Thymus (tissue), 11 donors: Measurements from ENCODE around the gene FUT8. TPM values are rescaled to one million over a fixed set of nuclear protein-coding genes. Genes with fewer than 3 reads are reported as not detected.

Source experiments
- DNase-seq, 9 donors: peaks; one replicate each; pipeline ENCODE4 v3.0.0-alpha.2; 2013; ENCODE audit warnings: low spot score in 9 of 9, low read depth in 6 of 9, missing footprints in 1 of 9
- H3K27ac ChIP-seq, 2 donors: one replicate each; pipeline ENCODE4 v1.5.1; 2013; ENCODE audit warnings: control low read depth in 1 of 2, low read depth in 1 of 2, low read length in 1 of 2, mild to moderate bottlenecking in 1 of 2, moderate library complexity in 1 of 2
- H3K27me3 ChIP-seq, 2 donors: one replicate each; pipeline ENCODE4 v1.5.1; 2013; ENCODE audit warnings: low read length in 1 of 2; ENCODE audit not compliant: control insufficient read depth in 2 of 2, insufficient read depth in 1 of 2
- H3K36me3 ChIP-seq, 2 donors: one replicate each; pipeline ENCODE4 v1.5.1; 2013; ENCODE audit warnings: low read length in 1 of 2, mild to moderate bottlenecking in 1 of 2, moderate library complexity in 1 of 2; ENCODE audit not compliant: control insufficient read depth in 2 of 2, insufficient read depth in 2 of 2
- H3K4me1 ChIP-seq, 2 donors: one replicate each; pipeline ENCODE4 v1.5.1; 2013; ENCODE audit warnings: low read length in 2 of 2; ENCODE audit not compliant: control insufficient read depth in 2 of 2, insufficient read depth in 2 of 2
- H3K4me3 ChIP-seq, 2 donors: one replicate each; pipeline ENCODE4 v1.5.1; 2013; ENCODE audit warnings: low read length in 2 of 2, control low read depth in 1 of 2, mild to moderate bottlenecking in 1 of 2
- H3K9me3 ChIP-seq, 2 donors: one replicate each; pipeline ENCODE4 v1.5.1; 2013; ENCODE audit warnings: low read length in 1 of 2, mild to moderate bottlenecking in 1 of 2; ENCODE audit not compliant: control insufficient read depth in 2 of 2, insufficient read depth in 1 of 2
- WGBS: extraction: QIAGEN DNeasy Blood & Tissue Kit; methylation state at CpG from one replicate; pipeline ENCODE4 v1.1.7; 2013; 5-methylcytosine and 5-hydroxymethylcytosine counted together
- polyA plus RNA-seq: library from polyadenylated mRNA; stranded (reverse); fragments of 200-250 nt; gene quantifications from one replicate; pipeline ENCODE4 v1.2.3, GENCODE V29; 2013
- total RNA-seq: library from RNA; stranded (reverse); fragments of 120-200 nt; gene quantifications from one replicate; pipeline ENCODE4 v1.2.4, GENCODE V29; 2013
- donor health status: healthy.

Gene FUT8
- total and polyA plus RNA-seq, 2 donors: 15.0 to 35.2 TPM

DNA sequence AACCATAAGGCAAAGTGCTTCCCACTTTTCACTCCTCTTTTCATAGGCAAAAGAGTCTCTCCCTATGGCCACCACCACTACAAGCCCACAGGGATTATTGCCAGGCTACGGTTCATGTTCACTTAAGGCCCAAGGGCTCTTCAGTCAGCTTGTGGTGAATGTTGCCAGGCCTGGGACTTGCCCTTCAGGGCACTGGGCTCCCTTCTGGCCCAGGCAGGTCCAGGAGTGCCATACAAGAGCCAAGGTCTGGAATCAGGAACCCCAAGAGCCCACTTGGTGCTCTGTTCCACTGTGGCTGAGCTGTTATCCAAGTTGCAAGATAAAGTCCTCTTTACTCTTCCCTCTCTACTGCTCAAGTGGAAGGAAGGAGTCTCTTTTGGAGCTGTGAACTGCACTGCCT, 307.6 kb downstream of the FUT8 start:
- Histone ChIP-seq H3K27me3 (no peaks in the 10 kb centered on the region), H3K36me3 (peaks cover 4 to 6% of the 10 kb centered on the region in 2 donors), H3K4me3 (no peak overlapping the region), H3K4me1 (peaks cover 0 to 4% of the 10 kb centered on the region in 2 donors), H3K9me3 (peaks cover 0 to 16% of the 10 kb centered on the region in 2 donors), H3K27ac (no peak overlapping the region)
- WGBS: 97% methylated on average over 1 of the region's 1 CpG
- DNase-seq: no peak

DNA sequence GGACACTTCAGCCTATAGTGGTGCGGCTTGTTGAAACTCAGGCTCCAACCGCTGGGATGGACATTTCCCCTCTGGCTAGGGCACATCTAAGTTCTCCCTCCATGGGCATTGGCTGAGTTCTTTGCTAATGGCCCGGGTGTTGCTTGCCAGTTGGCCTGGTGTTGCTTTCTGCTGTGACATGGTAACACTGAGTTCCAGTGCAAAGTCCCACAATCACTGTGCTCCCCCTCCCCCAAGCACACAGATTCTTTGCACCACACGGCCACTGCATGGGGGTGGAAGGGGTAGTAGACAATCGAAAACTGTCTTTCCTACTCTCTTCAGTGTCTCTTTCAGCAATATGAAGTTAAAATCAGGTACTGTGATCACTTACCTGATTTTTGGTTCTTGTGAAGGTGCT, 308.2 kb downstream of the FUT8 start:
- 97% methylated on average over 5 of the region's 5 CpGs for WGBS
- no peak for DNase-seq
- Histone ChIP-seq H3K27me3 (no peaks in the 10 kb centered on the region), H3K36me3 (peaks cover 4 to 6% of the 10 kb centered on the region in 2 donors), H3K4me1 (peaks cover 0 to 4% of the 10 kb centered on the region in 2 donors), H3K9me3 (peaks cover 0 to 16% of the 10 kb centered on the region in 2 donors), H3K4me3 (no peak overlapping the region), H3K27ac (no peak overlapping the region)

DNA sequence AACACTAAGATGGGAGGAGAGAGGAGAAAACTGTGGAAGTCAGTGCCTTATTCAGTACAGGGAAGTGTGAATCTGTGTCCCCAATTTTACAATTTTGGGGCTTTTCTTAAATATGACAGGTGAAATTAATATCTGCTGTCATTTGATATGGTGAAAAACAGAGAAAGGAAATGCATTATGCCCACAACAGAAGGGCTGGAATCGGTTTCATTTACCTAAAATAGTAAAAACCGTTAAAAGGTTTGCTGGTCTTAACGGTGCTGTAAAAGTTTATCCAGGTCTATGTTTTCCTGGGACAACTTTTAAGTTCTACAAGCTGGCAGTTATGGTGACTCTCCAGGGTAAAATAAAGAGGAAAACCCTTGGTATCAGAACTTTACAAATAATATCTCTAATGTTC, 310.8 kb downstream of the FUT8 start:
- Histone ChIP-seq H3K4me1 (peaks cover 0 to 4% of the 10 kb centered on the region in 2 donors), H3K36me3 (peaks cover 9 to 12% of the 10 kb centered on the region in 2 donors), H3K27me3 (no peaks in the 10 kb centered on the region), H3K4me3 (no peak overlapping the region), H3K9me3 (peaks cover 0 to 16% of the 10 kb centered on the region in 2 donors), H3K27ac (peak overlapping the region in 1 of 2 donors; percentile 63)
- 18% methylated on average over 3 of the region's 3 CpGs for WGBS
- peak in 2 of 9 donors; percentile 8 to 44 for DNase-seq

DNA sequence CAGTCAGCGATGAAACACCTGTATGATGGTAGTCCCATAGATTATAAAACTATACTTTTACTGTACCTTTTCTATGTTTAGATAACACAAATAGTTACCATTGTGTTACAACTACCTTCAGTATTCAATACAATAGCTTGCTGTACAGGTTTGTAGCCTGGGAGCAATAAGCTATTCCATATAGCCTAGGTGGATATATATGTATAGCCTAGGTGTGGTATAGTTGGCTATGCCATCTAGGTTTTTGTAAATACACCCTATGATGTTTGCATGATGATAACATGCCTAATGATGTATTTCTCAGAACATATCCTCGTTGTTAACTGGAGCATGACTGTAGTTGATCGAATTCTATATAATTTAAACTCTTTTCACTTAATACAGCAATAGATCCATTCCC, 316.1 kb downstream of the FUT8 start:
- Histone ChIP-seq H3K4me3 (no peak overlapping the region), H3K36me3 (peaks cover 6 to 12% of the 10 kb centered on the region in 2 donors), H3K27me3 (no peaks in the 10 kb centered on the region)

DNA sequence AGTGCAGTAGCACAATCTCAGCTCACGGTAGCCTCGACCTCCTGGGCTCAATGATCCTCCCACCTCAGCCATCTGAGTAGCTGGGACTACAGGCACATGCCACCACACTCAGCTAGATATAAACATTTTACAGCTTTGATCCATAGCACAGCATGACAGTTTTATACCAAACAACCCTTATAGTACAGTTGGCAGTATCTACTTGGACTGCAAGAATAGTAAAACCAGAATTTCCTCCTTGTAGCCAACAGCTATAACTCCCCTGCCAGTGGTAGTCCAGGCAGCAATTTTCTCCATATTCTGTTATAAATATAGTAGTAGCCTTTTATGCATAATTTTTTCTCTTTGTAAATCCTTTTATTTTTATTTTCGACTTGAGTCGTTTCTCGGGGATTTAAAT, 317.0 kb downstream of the FUT8 start:
- DNase-seq: no peak
- no peak overlapping the region for H3K27ac ChIP-seq
- no peaks in the 10 kb centered on the region for H3K4me1 ChIP-seq
- no peak overlapping the region for H3K4me3 ChIP-seq
- WGBS: 98% methylated on average over 5 of the region's 5 CpGs
- H3K9me3 ChIP-seq: peaks cover 0 to 9% of the 10 kb centered on the region in 2 donors
- H3K27me3 ChIP-seq: no peaks in the 10 kb centered on the region
- peaks cover 6 to 12% of the 10 kb centered on the region in 2 donors for H3K36me3 ChIP-seq

More for the DNA sequence above, 316.1 kb downstream of the FUT8 start:
- Histone ChIP-seq H3K4me1 (no peaks in the 10 kb centered on the region), H3K27ac (no peak overlapping the region), H3K9me3 (peaks cover 0 to 9% of the 10 kb centered on the region in 2 donors)
- 97% methylated on average over 3 of the region's 3 CpGs for WGBS
- DNase-seq: no peak

DNA sequence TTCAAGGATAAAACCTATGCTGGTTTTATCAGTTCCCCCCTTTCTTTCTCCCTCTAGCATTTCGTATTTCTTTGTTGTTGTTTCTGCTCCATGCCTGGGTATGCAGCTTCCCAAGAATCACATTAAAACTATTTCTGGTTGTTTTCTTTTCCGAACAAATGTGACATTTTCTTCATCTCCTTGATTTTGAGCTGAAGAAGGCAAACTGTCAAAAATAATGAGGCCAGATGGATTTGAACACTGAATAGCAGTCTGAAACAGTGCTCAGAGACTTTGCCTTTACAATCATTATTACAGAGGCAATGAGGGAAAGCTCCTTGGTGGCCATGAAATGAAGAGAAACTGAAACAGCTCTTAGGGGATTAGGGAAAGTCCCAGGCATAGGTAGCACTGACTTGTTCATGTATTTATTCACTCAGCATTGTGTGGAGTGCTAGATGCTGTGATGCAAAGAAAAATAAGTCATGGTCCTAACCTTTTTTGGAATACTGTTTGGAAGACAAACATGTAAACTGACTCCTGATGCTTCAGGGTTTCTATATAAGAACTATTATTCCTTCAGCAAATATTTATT, 319.5 kb downstream of the FUT8 start:
- H3K27me3 ChIP-seq: no peaks in the 10 kb centered on the region
- DNase-seq: peak in 1 of 9 donors; percentile 12
- H3K4me1 ChIP-seq: no peaks in the 10 kb centered on the region
- 94% methylated on average over 2 of the region's 2 CpGs for WGBS
- no peak overlapping the region for H3K4me3 ChIP-seq
- peaks cover 3 to 5% of the 10 kb centered on the region in 2 donors for H3K36me3 ChIP-seq
- H3K27ac ChIP-seq: no peak overlapping the region
- H3K9me3 ChIP-seq: peaks cover 0 to 5% of the 10 kb centered on the region in 2 donors

DNA sequence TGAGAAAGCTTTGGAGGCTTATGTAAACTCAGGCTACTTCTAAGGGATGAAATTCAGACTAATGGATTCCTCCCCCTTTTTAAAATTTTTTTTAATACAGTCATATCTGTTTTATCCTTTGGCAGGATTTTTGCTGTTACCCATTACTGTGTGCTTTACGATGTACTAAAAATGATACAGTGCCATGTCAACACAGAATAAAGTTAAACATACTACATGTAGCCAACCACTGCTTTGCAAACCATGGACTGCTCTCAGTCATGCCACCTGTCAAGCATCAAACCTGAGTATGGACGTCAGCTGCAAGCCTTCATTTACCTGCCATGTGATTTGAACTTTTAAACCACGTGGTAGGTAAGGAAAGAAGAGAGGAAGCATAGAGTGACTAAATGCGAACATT, 325.8 kb downstream of the FUT8 start:
- no peak for DNase-seq
- H3K4me1 ChIP-seq: no peaks in the 10 kb centered on the region
- no peaks in the 10 kb centered on the region for H3K27me3 ChIP-seq
- peaks cover 6 to 8% of the 10 kb centered on the region in 2 donors for H3K36me3 ChIP-seq
- no peak overlapping the region for H3K27ac ChIP-seq
- WGBS: 98% methylated on average over 4 of the region's 4 CpGs
- no peak overlapping the region for H3K4me3 ChIP-seq
- no peaks in the 10 kb centered on the region for H3K9me3 ChIP-seq

DNA sequence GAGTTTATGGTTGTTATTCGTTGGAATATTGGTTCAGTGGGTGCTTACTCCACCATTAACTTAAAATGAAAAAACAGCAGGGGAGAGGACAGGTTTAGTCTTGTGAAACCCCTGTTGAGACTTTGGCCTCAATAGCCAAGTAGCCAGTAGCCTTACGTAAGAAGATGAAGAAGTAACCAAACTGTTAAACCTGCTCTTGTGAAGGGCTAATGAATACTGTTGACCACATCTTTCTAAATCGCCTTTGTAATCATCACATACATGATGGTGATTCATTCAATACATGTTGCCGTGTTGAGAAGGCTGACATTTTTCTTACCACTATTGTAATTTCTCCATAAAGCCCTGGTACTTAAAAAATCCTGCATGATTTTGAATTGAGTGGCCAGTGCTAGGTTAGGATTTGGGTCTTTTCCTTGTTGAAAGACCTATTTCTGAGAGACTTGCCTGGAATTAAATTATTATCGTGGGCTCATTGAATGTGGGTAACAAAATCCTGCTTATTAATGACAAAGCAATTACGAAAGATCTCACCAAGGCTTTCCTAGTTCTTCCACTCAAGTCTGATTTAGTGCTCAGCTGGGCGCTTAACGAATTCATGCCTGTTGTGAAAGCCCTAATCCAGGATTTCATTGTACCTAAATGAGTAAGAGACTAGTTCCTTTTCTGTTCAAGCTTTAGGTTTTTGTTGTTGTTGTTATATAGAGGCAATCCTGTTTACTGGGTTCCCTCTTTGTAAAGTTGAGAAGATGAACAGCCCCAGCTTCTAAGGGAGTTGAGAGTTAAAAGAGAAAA, 333.1 kb downstream of the FUT8 start:
- Histone ChIP-seq H3K4me1 (no peaks in the 10 kb centered on the region), H3K27me3 (no peaks in the 10 kb centered on the region), H3K27ac (no peak overlapping the region), H3K4me3 (no peak overlapping the region), H3K9me3 (no peaks in the 10 kb centered on the region), H3K36me3 (peaks cover 5 to 6% of the 10 kb centered on the region in 2 donors)
- no peak for DNase-seq
- 99% methylated on average over 8 of the region's 8 CpGs for WGBS

DNA sequence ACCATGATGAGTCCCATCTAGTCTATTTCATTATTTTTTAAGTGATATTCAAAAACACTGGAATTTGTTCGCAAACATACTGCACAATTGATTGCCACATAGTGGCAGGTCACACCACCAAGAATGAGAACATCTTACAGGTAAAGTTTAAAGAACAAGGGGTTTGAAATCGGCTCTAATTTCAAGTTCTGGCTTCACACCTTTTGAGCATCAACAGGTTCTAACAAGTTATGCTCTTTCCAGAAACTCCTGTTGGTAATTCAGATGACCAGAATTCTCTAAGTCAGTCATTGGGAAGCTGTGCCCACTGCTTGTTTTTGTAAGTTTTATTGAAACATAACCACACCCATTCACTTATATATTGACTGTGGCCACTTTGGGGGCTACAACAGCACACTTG, 336.3 kb downstream of the FUT8 start:
- no peak overlapping the region for H3K4me3 ChIP-seq
- WGBS: 92% methylated on average over 2 of the region's 2 CpGs

More for the DNA sequence above, 336.3 kb downstream of the FUT8 start:
- no peak for DNase-seq
- Histone ChIP-seq H3K36me3 (no peaks in the 10 kb centered on the region), H3K27me3 (no peaks in the 10 kb centered on the region), H3K4me1 (no peaks in the 10 kb centered on the region), H3K9me3 (no peaks in the 10 kb centered on the region), H3K27ac (no peak overlapping the region)
